Chondrocyte (in vitro differentiated cells): Measurements from ENCODE around the gene IGFBPL1. TPM values are rescaled to one million over a fixed set of nuclear protein-coding genes. Genes with fewer than 3 reads are reported as not detected.
"Not testable (repeated sequence)": the region's sequence is repeated elsewhere in the genome, so short reads cannot be mapped to it uniquely, and the experiment has no call there.

Source experiments
- DNase-seq: peaks from one replicate; pipeline ENCODE4 v3.0.0; 2021; ENCODE audit warnings: mixed read lengths, low spot score
- H3K27ac Mint-ChIP-seq: one replicate; pipeline ENCODE4 v1.8.0; 2021; ENCODE audit warnings: mild to moderate bottlenecking, moderate library complexity, mixed read lengths; ENCODE audit not compliant: unreplicated experiment
- H3K27me3 Mint-ChIP-seq: 2 replicates; pipeline ENCODE4 v1.8.0; 2021; ENCODE audit warnings: low read depth, mixed read lengths
- H3K36me3 Mint-ChIP-seq: 2 replicates; pipeline ENCODE4 v1.8.0; 2021; ENCODE audit warnings: low read depth, mixed read lengths
- H3K4me1 Mint-ChIP-seq: 2 replicates; pipeline ENCODE4 v1.8.0; 2021; ENCODE audit warnings: low read depth, mild to moderate bottlenecking, mixed read lengths
- H3K4me3 Mint-ChIP-seq: one replicate; pipeline ENCODE4 v1.8.0; 2021; ENCODE audit warnings: mild to moderate bottlenecking, moderate library complexity, mixed read lengths; ENCODE audit not compliant: unreplicated experiment
- H3K9me3 Mint-ChIP-seq: 2 replicates; pipeline ENCODE4 v1.8.0; 2021; ENCODE audit warnings: low read depth, mixed read lengths
- CTCF ChIP-seq: fragments of 200-600 bp; sonication (generic); IDR thresholded peaks from 2 replicates; pipeline ENCODE4 v1.5.0; 2021; ENCODE audit warnings: antibody characterized with exemption, mild to moderate bottlenecking, moderate library complexity
- total RNA-seq: library from RNA; stranded (reverse); gene quantifications from 3 replicates; pipeline ENCODE4 v1.2.1, GENCODE V29; 2021

IGFBPL1 gene
- total RNA-seq, 1 donor from 2014 or later: 2.8 TPM

- Mint-ChIP-seq H3K4me1 (peaks cover 4% of the 10 kb centered on the region), H3K4me3 (no peak overlapping the region), H3K9me3 (no peaks in the 10 kb centered on the region), H3K27me3 (peaks cover 4% of the 10 kb centered on the region), H3K27ac (no peak overlapping the region), H3K36me3 (no peaks in the 10 kb centered on the region)
- no peak for TF ChIP-seq CTCF
- DNase-seq: no peak
Observed at GRCh38 chr9:38406476-38407186, 17.6 kb downstream of the IGFBPL1 start.

- H3K4me3 Mint-ChIP-seq: no peak overlapping the region
- H3K27ac Mint-ChIP-seq: no peak overlapping the region
- no peak for TF ChIP-seq CTCF
- H3K9me3 Mint-ChIP-seq: no peaks in the 10 kb centered on the region
- peaks cover 4% of the 10 kb centered on the region for H3K4me1 Mint-ChIP-seq
- H3K36me3 Mint-ChIP-seq: no peaks in the 10 kb centered on the region
- peaks cover 4% of the 10 kb centered on the region for H3K27me3 Mint-ChIP-seq
- peak; percentile 8 for DNase-seq
Observed at GRCh38 chr9:38405785-38406184, 18.5 kb downstream of the IGFBPL1 start.

- H3K27me3 Mint-ChIP-seq: peaks cover 4% of the 10 kb centered on the region
- no peak for TF ChIP-seq CTCF
- H3K27ac Mint-ChIP-seq: no peak overlapping the region
- DNase-seq: no peak
- no peaks in the 10 kb centered on the region for H3K36me3 Mint-ChIP-seq
- no peak overlapping the region for H3K4me3 Mint-ChIP-seq
- peaks cover 4% of the 10 kb centered on the region for H3K4me1 Mint-ChIP-seq
- H3K9me3 Mint-ChIP-seq: no peaks in the 10 kb centered on the region
Observed at GRCh38 chr9:38404314-38404713, 19.9 kb downstream of the IGFBPL1 start.

- no peak for TF ChIP-seq CTCF
- Mint-ChIP-seq H3K4me1 (peaks cover 10% of the 10 kb centered on the region), H3K4me3 (no peak overlapping the region), H3K36me3 (peaks cover 8% of the 10 kb centered on the region), H3K27ac (no peak overlapping the region), H3K27me3 (peaks cover 4% of the 10 kb centered on the region), H3K9me3 (no peaks in the 10 kb centered on the region)
- no peak for DNase-seq
Observed at GRCh38 chr9:38401994-38402393, 22.3 kb downstream of the IGFBPL1 start.

- H3K36me3 Mint-ChIP-seq: peaks cover 24% of the 10 kb centered on the region
- not testable (repeated sequence) for DNase-seq, H3K9me3 Mint-ChIP-seq, H3K27ac Mint-ChIP-seq, H3K4me3 Mint-ChIP-seq, H3K27me3 Mint-ChIP-seq
- peaks cover 22% of the 10 kb centered on the region for H3K4me1 Mint-ChIP-seq
Observed at GRCh38 chr9:38399191-38399590, 25.1 kb downstream of the IGFBPL1 start.

- no peak for TF ChIP-seq CTCF
- no peak overlapping the region for H3K4me3 Mint-ChIP-seq
- H3K27ac Mint-ChIP-seq: no peak overlapping the region
- H3K36me3 Mint-ChIP-seq: peaks cover 24% of the 10 kb centered on the region
- no peaks in the 10 kb centered on the region for H3K9me3 Mint-ChIP-seq
- no peak for DNase-seq
- H3K27me3 Mint-ChIP-seq: no peaks in the 10 kb centered on the region
- peaks cover 40% of the 10 kb centered on the region for H3K4me1 Mint-ChIP-seq
Observed at GRCh38 chr9:38396371-38396671, 27.9 kb downstream of the IGFBPL1 start.
